ENCODE measurements around the gene ZEB2. TPM values are rescaled to one million over a fixed set of nuclear protein-coding genes. Genes with fewer than 3 reads are reported as not detected.

Gene ZEB2
- total and polyA plus RNA-seq, 10 of the 15 experiments (the other 5 are each of a cell fraction or from before 2014, with no cell fraction given): 0.14 to 3.2 (median 0.84) TPM

- Histone ChIP-seq H3K9me3 (replicated peaks; ENCODE audit: control insufficient read depth, insufficient read depth, low read length) (no peaks in the 10 kb centered on the region; the same call in 2 of the 3 replicates), H3K27ac (ENCODE audit: control insufficient read depth, insufficient read depth) (no peak overlapping the region), H3K9ac (ENCODE audit: control insufficient read depth, insufficient read depth, low read length) (no peak overlapping the region), H3K27me3 (replicated peaks in 1 of 2; ENCODE audit: control insufficient read depth in 2 of 2, insufficient read depth in 2 of 2, low read length in 1 of 2) (peaks cover 0 to 3% of the 10 kb centered on the region in 2 experiments; a peak in 2 of 4 replicates), H3K4me3 (no peak overlapping the region), H3K4me1 (ENCODE audit: control insufficient read depth, insufficient read depth, low read length) (no peaks in the 10 kb centered on the region), H3K4me2 (ENCODE audit: control insufficient read depth, insufficient read depth) (no peak overlapping the region), H3K79me2 (ENCODE audit: control insufficient read depth, insufficient read depth, low read length) (no peaks in the 10 kb centered on the region), H4K20me1 (ENCODE audit: control insufficient read depth, insufficient read depth) (no peaks in the 10 kb centered on the region), H2AFZ (ENCODE audit: control insufficient read depth, low read depth, low read length) (no peak overlapping the region), H3K36me3 (ENCODE audit: control insufficient read depth in 2 of 2, insufficient read depth in 2 of 2, low read length in 1 of 2) (no peaks in the 10 kb centered on the region)
- DNase-seq (ENCODE audit: low read depth, low spot score): no peak
- intact Hi-C loops (cut with micrococcal nuclease; ENCODE audit: unreplicated experiment) (no loop called here), in situ Hi-C loops (cut with MboI) (no loop called here)
- TF ChIP-seq ZNF592 (IDR thresholded peaks at IDR 0.05): no peak
- no peak for TF ChIP-seq POLR2AphosphoS5 (IDR thresholded peaks at IDR 0.05; ENCODE audit: low read length)
- no peak for TF ChIP-seq MEF2A (IDR thresholded peaks at IDR 0.05; ENCODE audit: insufficient read depth, low read depth, low read length)
- TF ChIP-seq SIN3A (IDR thresholded peaks at IDR 0.05; ENCODE audit: low read depth, low read length): no peak
- 43% methylated on average over 6 of the region's 6 CpGs for WGBS (ENCODE audit: insufficient coverage, insufficient replicate concordance, low lambda C conversion rate, missing lambda C conversion rate)
- ChIA-PET RAD21 (ENCODE audit: unreplicated experiment) (no interaction called here), SMC1A (ENCODE audit: uncharacterized antibody, unreplicated experiment) (no interaction called here), CTCF (no interaction called here), POLR2A (no interaction called here)
- ATAC-seq: no peak
- BruUV-seq (replicated peaks): no TSS peak
- FAIRE-seq: no peak
These were observed 24.5 kb downstream of the ZEB2 start for GRCh38 chr2:144495227-144496091.

Data from GM12878 (cell line).